CD4-positive, alpha-beta memory T cell (primary cell): ENCODE measurements around the gene SPACA5B. TPM values are rescaled to one million over a fixed set of nuclear protein-coding genes. Genes with fewer than 3 reads are reported as not detected.
"Not testable (repeated sequence)": the region's sequence is repeated elsewhere in the genome, so short reads cannot be mapped to it uniquely, and the experiment has no call there.

Source experiments
- CTCF ChIA-PET: fragments of 350-600 bp; sonication (Branson Sonifier 250); formaldehyde crosslinking; loops from one replicate; lab custom pipeline; 2021; ENCODE audit warnings: inconsistent platforms; ENCODE audit not compliant: partially characterized antibody; lab: Charles Lee
- POLR2A ChIA-PET: fragments of 350-600 bp; sonication (Branson Sonifier 250); formaldehyde crosslinking; loops from one replicate; lab custom pipeline; 2021; ENCODE audit not compliant: partially characterized antibody; lab: Charles Lee
- DNase-seq, 5 donors: peaks; one replicate each; pipeline versions ENCODE4 v3.0.0 to v3.0.0-alpha.2; 2020 to 2022; ENCODE audit warnings: mixed read lengths in 1 of 5
- H3K27ac ChIP-seq: one replicate; pipeline ENCODE4 v1.7.0; 2013; ENCODE audit warnings: low read depth, low read length
- H3K27me3 ChIP-seq: 2 replicates; pipeline ENCODE4 v1.7.0; 2013; ENCODE audit warnings: mild to moderate bottlenecking, low read length, moderate library complexity; ENCODE audit not compliant: insufficient read depth
- H3K36me3 ChIP-seq: 2 replicates; pipeline ENCODE4 v1.7.0; 2013; ENCODE audit warnings: mild to moderate bottlenecking, low read length, moderate library complexity; ENCODE audit not compliant: insufficient read depth
- H3K4me1 ChIP-seq: 2 replicates; pipeline ENCODE4 v1.7.0; 2013; ENCODE audit warnings: mild to moderate bottlenecking, low read length, moderate library complexity; ENCODE audit not compliant: insufficient read depth
- H3K4me3 ChIP-seq, 2 donors: one replicate each; pipeline ENCODE4 v1.7.0; 2013; ENCODE audit warnings: low read length in 2 of 2, mild to moderate bottlenecking in 1 of 2
- H3K9me3 ChIP-seq, 2 donors: one replicate each; pipeline ENCODE4 v1.7.0; 2013; ENCODE audit warnings: low read length in 2 of 2, control low read depth in 1 of 2; ENCODE audit not compliant: control insufficient read depth in 1 of 2
- H3K27ac Mint-ChIP-seq, 7 donors: one replicate each; pipeline ENCODE4 v1.8.0; 2020 to 2021; ENCODE audit warnings: mixed read lengths in 7 of 7, mild to moderate bottlenecking in 6 of 7, inconsistent platforms in 3 of 7, moderate library complexity in 3 of 7
- H3K27me3 Mint-ChIP-seq, 2 donors: one replicate each; pipeline ENCODE4 v1.8.0; 2020 to 2021; ENCODE audit warnings: mixed read lengths in 2 of 2
- H3K36me3 Mint-ChIP-seq, 2 donors: one replicate each; pipeline ENCODE4 v1.8.0; 2020 to 2021; ENCODE audit warnings: mixed read lengths in 2 of 2, inconsistent platforms in 1 of 2, mild to moderate bottlenecking in 1 of 2
- H3K4me1 Mint-ChIP-seq, 4 donors: one replicate each; pipeline ENCODE4 v1.8.0; 2020 to 2021; ENCODE audit warnings: mixed read lengths in 4 of 4, mild to moderate bottlenecking in 1 of 4
- H3K4me3 Mint-ChIP-seq, 8 donors: one replicate each; pipeline ENCODE4 v1.8.0; 2020 to 2021; ENCODE audit warnings: mixed read lengths in 8 of 8, mild to moderate bottlenecking in 7 of 8, moderate library complexity in 6 of 8, inconsistent platforms in 3 of 8
- H3K9me3 Mint-ChIP-seq, 8 donors: one replicate each; pipeline ENCODE4 v1.8.0; 2020 to 2021; ENCODE audit warnings: mixed read lengths in 8 of 8, mild to moderate bottlenecking in 5 of 8, inconsistent platforms in 3 of 8, moderate library complexity in 1 of 8
- intact Hi-C: fragments of 100-400 bp; cut with micrococcal nuclease; formaldehyde crosslinking; loops from one replicate; pipeline ENCODE4 v1.15.1; 2023
- polyA plus RNA-seq, 2 donors: library from polyadenylated mRNA; unstranded; fragments of 300-500 nt; fragmentation: Illumina TruSeq; gene quantifications; one replicate each; pipeline ENCODE4 v1.2.3, GENCODE V29; 2021
- total RNA-seq, 2 experiments: library from RNA; stranded (reverse); gene quantifications; one replicate each; pipeline ENCODE4 v1.2.3, GENCODE V29; 2021

The SPACA5B gene
- total and polyA plus RNA-seq, 4 experiments from 2014 or later: not detected

- Mint-ChIP-seq H3K27ac (no peak overlapping the region), H3K36me3 (no peaks in the 10 kb centered on the region), H3K4me1 (no peaks in the 10 kb centered on the region), H3K27me3 (peaks cover 0 to 1% of the 10 kb centered on the region in 2 donors), H3K9me3 (peaks cover 0 to 6% (median 0%) of the 10 kb centered on the region in 8 donors), H3K4me3 (no peak overlapping the region)
- DNase-seq: no peak
- ChIA-PET CTCF (no interaction called here), POLR2A (no interaction called here)
- Histone ChIP-seq H3K27me3 (no peaks in the 10 kb centered on the region), H3K4me3 (no peak overlapping the region), H3K36me3 (no peaks in the 10 kb centered on the region), H3K27ac (no peak overlapping the region), H3K4me1 (no peaks in the 10 kb centered on the region), H3K9me3 (no peaks in the 10 kb centered on the region)
- intact Hi-C loops: no loop called here
Observed at GRCh38 chrX:48102874-48103374, 27.5 kb upstream of the SPACA5B start.

GRCh38 chrX:48107717-48108116, 22.7 kb upstream of the SPACA5B start:
- CTCF ChIA-PET: no interaction called here
- intact Hi-C loops: no loop called here
- no peak overlapping the region for H3K4me3 Mint-ChIP-seq

GRCh38 chrX:48125286-48125685, 5.1 kb upstream of the SPACA5B start:
- H3K36me3 ChIP-seq, H3K27ac Mint-ChIP-seq, CTCF ChIA-PET, H3K4me1 Mint-ChIP-seq, H3K9me3 ChIP-seq, H3K4me3 ChIP-seq, H3K9me3 Mint-ChIP-seq, DNase-seq, intact Hi-C loops, H3K36me3 Mint-ChIP-seq, H3K4me1 ChIP-seq, H3K4me3 Mint-ChIP-seq, POLR2A ChIA-PET, H3K27me3 Mint-ChIP-seq, H3K27me3 ChIP-seq, H3K27ac ChIP-seq: not testable (repeated sequence)

More at GRCh38 chrX:48107717-48108116, 22.7 kb upstream of the SPACA5B start:
- POLR2A ChIA-PET: no interaction called here
- H3K4me1 ChIP-seq: no peaks in the 10 kb centered on the region
- Mint-ChIP-seq H3K9me3 (no peaks in the 10 kb centered on the region), H3K27ac (no peak overlapping the region), H3K27me3 (no peaks in the 10 kb centered on the region), H3K36me3 (no peaks in the 10 kb centered on the region), H3K4me1 (no peaks in the 10 kb centered on the region)
- DNase-seq: no peak
- H3K36me3 ChIP-seq: no peaks in the 10 kb centered on the region
- no peaks in the 10 kb centered on the region for H3K27me3 ChIP-seq
- H3K4me3 ChIP-seq: no peak overlapping the region
- H3K27ac ChIP-seq: no peak overlapping the region
- no peaks in the 10 kb centered on the region for H3K9me3 ChIP-seq

GRCh38 chrX:48132308-48132844, 1.9 kb downstream of the SPACA5B start:
- POLR2A ChIA-PET: not testable (repeated sequence)

DNA sequence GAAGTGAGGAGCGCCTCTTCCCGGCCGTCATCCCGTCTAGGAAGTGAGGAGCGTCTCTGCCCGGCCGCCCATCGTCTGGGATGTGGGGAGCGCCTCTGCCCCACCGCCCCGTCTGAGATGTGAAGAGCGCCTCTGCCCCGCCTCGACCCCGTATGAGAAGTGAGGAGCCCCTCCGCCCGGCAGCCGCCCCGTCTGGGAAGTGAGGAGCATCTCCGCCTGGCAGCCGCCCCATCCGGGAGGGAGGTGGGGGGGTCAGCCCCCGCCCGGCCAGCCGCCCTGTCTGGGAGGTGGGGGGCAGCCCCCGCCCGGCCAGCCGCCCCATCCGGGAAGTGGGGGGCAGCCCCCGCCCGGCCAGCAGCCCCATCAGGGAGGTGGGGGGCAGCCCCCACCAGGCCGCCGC, 8.7 kb downstream of the SPACA5B start:
- H3K9me3 ChIP-seq, H3K27ac ChIP-seq, H3K36me3 Mint-ChIP-seq, H3K27ac Mint-ChIP-seq, H3K27me3 Mint-ChIP-seq, H3K4me3 ChIP-seq, H3K9me3 Mint-ChIP-seq, H3K36me3 ChIP-seq, H3K4me1 ChIP-seq, H3K4me3 Mint-ChIP-seq, H3K27me3 ChIP-seq, DNase-seq, CTCF ChIA-PET, intact Hi-C loops, POLR2A ChIA-PET: not testable (repeated sequence)
- peaks cover 4 to 12% (median 10%) of the 10 kb centered on the region in 4 donors for H3K4me1 Mint-ChIP-seq

More at GRCh38 chrX:48132308-48132844, 1.9 kb downstream of the SPACA5B start:
- H3K4me3 ChIP-seq, CTCF ChIA-PET, H3K4me1 Mint-ChIP-seq, H3K36me3 Mint-ChIP-seq, H3K4me3 Mint-ChIP-seq, H3K27ac Mint-ChIP-seq, H3K36me3 ChIP-seq, intact Hi-C loops, DNase-seq, H3K4me1 ChIP-seq, H3K27me3 Mint-ChIP-seq, H3K9me3 Mint-ChIP-seq, H3K27ac ChIP-seq, H3K9me3 ChIP-seq, H3K27me3 ChIP-seq: not testable (repeated sequence)

DNA sequence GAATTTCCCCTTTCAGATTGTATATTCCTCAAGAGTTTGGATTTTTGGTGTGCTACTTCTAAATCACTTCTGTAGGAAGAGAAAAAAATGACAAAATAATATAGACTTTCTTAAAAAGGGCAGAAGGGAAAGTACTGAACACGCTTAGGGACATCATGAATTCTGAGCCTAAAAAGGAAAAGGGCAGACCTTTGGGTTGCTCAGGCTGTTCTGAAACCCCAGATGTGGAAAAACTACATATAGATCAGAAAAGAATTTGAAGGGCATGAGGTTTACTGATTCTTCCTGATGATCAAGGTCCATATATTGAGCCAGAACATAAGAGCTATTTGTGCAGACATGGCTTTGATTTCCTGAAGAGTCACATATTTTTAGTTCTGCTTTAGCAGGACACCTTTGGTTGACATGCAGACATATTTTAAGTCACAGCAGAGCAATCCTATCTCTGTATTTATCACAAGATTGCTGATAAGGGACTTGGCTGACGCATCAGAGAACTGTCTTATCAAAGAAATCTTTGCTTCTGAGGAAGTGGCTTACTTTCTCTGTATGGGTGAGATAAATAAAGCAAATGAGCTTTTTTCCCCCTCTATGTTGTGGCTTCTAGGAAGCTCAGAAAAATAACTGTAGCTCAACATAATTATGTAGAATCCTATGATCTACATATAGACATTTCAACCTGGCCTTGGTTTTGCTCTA, 11.5 kb downstream of the SPACA5B start:
- H3K27ac ChIP-seq, H3K36me3 ChIP-seq, H3K36me3 Mint-ChIP-seq, POLR2A ChIA-PET, H3K4me1 ChIP-seq, H3K27me3 Mint-ChIP-seq, CTCF ChIA-PET, H3K9me3 Mint-ChIP-seq, H3K4me3 Mint-ChIP-seq, H3K27me3 ChIP-seq, H3K9me3 ChIP-seq, intact Hi-C loops, DNase-seq, H3K27ac Mint-ChIP-seq, H3K4me3 ChIP-seq: not testable (repeated sequence)
- H3K4me1 Mint-ChIP-seq: peaks cover 4 to 12% (median 10%) of the 10 kb centered on the region in 4 donors

GRCh38 chrX:48142697-48143096, 12.3 kb downstream of the SPACA5B start:
- POLR2A ChIA-PET, H3K27me3 Mint-ChIP-seq, H3K9me3 Mint-ChIP-seq, CTCF ChIA-PET, H3K27ac ChIP-seq, H3K4me1 ChIP-seq, intact Hi-C loops, H3K9me3 ChIP-seq, H3K36me3 Mint-ChIP-seq, H3K36me3 ChIP-seq, H3K27me3 ChIP-seq, H3K4me3 ChIP-seq: not testable (repeated sequence)
- Mint-ChIP-seq H3K4me3 (peak overlapping the region in 6 of 8 donors; percentile 26 to 82 (median 48)), H3K4me1 (peaks cover 4 to 12% (median 10%) of the 10 kb centered on the region in 4 donors), H3K27ac (peak overlapping the region in 3 of 7 donors; percentile 9 to 70 (median 33))
- peak in 2 of 5 donors; percentile 12 to 46 for DNase-seq
